SIG-M5 treated with dmso at 0.1 percent for 504 hours (cell line): Measurements from ENCODE around the gene NDUFA13.
"Not testable (repeated sequence)": the region's sequence is repeated elsewhere in the genome, so short reads cannot be mapped to it uniquely, and the experiment has no call there.

ENCODE experiments used
- DNase-seq: peaks from one replicate; lab custom pipeline; 2025; ENCODE audit not compliant: unreplicated experiment; lab: John Stamatoyannopoulos, UW

Gene NDUFA13

GRCh38 chr19:19515642-19516519 lies at the start of gene NDUFA13:
Gene NDUFA13 (plus strand): TSS chr19:19516225. CDS start chr19:19516239, 14 bp downstream.
- DNase-seq: peak; percentile 83

DNA sequence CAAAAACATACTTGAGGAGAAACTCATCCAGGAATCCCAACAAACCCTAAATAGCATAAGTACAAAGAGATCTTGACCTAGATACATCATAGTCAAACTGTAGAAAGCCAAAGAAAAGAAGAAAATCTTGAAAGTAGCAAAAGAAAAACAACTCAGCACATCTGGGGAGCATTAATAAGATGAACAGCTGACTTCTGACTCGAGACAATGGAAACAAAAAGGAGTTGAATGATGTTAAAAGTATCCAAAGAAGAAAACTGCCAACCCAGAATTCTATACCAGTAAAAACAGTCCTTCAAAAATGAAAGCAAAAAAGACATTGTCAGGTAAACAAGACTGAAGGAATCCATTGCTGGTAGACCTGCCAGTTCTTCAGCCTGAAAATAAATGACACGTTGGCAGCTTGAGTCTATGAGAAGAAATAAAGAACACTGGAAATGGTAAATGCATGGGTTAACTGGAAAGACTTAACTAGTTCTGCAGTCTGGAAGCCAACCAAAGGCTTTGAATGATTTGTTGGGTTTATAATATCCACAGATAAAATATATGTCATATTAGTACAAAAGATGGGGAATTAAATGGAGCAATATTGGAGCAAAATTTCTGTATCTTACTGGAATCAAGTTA lies 47.5 kb upstream of the NDUFA13 start:
- DNase-seq: no peak

DNA sequence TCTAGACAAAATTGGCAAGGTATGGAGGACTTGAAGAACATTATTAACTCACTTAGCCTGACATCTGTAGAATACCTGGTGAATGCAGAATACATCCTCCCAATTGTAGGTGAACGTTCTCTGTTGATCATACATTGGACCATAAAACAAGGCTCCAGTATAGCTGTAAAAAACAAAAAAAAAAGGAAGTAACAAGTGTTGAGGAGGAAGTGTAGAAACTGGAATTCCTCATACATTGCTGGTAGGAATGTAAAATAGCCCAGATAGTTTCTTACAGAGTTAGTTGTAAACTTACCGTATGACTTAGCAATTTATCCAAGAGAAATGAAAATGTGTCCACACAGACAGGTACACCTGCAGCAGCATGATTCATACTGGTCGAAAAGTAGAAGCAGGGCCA lies 45.4 kb upstream of the NDUFA13 start:
- peak; percentile 33 for DNase-seq

DNA sequence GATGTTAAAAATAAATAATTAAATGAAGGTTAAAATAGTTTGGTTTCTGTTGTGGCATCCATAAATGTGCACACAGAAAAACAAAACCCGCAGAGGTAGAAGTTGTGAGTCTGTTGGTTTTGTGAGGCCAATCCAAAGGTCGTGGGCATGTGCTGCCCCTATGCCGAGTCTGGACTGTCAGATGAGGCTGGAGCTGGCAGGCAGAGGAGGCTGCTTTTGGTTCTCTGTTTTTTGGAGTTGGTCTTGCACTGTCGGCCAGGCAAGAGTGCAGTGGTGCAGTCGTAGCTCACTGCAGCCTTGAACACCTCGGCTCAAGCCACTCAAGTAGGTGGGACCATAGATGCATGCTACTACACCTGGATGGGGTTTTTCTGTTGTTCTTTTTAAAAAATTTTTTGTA lies 44.3 kb upstream of the NDUFA13 start:
- no peak for DNase-seq

DNA sequence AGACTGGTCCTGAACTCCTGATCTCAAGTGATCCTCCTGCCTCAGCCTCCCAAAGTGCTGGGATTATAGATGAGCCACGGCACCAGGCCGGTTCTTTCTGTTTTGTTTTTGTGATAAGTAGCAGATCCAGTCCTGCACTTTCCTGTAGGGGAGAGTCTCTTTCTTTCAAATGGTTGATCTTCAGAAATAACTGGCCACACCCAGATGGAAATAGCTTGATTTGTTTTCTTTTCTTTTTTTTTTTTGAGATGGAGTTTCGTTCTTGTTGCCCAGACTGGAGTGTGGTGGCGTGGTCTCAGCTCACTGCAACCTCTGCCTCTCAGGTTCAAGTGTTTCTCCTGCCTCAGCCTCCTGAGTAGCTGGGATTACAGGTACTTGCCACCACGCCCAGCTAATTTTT lies 43.9 kb upstream of the NDUFA13 start:
- DNase-seq: not testable (repeated sequence)

DNA sequence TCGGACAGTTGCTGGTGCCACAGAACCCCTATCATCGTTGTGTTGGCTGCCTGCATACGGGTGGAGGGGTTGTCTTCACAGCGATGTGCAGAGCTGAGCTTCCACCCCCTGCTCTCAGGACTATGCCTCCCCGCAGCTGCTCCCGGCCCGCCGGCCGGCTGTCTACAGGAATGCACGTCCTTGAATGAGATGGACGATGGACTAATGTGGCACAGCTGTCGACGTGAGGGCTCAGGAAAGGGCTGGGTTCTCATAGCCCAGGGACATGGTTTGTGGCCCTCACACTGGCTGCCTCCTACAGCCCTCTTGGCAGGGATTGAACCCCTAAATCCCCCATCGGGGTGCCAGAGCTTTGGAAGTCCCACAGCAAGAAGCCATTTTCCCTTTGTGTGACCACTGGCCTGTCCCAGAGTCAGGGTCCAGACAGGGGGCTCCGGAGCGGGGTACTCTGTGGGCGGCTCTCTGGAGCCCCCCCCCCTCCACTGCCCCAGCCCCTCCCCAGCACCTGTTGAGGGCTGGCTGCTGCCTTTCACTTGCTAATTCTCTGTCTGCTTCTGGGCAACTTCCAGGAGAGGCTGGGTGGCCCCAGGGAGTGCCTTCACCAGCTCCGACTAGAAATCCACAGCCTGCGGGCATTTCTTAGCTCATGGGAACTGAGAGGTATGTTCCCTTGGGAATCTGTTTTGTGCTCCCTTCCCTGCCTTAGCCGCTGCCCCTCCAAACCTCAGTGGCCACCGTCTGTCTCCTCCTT lies 40.8 kb upstream of the NDUFA13 start:
- DNase-seq: no peak

DNA sequence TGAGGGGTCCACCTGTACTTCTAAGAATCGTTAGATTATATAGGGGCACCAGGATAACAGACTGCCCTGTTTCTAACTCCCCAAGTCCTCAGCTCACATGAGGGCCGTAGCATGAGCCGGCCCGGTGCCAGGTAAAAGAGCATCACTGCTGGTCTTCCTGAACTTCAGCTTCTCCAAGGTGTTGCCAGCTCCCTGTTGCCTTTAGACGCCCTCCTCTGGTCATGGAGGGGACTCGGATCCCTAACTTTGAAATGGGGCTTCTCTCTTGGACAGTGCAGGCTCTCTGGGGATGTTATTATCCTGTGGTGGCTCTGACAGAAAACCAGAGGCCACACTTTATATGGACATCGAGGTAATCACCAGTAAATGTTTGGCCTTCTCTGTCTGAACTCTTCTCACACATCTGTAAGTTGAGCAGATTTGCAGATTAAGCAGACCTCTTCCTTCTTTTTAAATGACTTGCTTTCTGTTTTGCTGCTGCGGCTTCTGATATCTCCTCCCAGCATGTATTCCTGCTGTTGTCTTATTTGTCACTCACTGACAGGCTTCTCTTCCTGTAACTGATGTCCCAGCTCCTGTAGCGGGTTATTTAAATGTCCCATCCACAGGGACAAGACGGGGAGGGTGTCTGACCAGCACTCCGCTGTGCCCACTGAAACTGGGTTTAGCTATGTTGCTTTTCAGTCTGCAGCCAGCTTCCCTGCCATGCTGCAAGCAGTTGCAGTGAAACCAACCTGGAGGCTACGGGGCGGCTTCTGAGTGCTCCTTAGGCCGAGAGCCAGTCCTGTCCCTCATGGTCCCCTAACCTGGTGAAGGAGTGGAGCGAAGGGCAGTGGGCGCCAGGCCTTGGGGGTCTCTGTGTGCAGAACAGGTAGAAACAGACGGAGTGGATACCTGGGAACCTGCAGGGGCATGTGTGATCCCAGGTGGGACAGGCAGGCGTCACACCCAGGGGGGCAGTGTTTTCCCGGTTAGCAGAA lies 39.9 kb upstream of the NDUFA13 start:
- DNase-seq: peak; percentile 46

DNA sequence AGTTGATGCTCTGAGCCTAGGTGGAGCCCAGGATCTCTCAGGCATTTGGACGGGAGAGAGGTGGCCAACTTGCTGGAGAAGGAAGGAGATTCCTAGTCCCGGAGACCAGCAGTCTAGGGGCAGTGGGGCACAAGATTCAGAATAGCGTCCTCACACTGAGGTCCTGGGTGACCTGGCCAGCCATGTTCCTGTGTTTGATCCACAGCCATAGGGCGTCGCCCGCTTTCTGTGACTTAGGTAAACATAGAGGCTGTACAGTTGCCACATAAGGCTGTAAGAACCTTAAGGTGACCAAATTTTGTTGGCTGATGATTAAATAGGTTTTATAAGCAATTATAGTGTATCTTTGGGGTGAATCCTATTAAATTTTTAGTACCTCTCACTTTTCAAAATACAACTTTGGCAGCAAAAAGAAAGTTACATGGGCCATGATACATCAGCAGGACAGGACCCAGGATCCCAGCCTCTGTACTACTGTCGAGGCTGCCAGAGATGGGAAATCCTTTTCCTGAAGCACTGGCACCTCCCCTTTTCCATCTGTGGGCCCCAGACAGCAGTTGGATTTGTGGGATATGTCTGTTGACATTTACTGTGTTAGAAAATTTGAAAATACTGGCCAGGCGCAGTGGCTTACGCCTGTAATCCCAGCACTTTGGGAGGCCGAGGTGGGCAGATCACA lies 38.2 kb upstream of the NDUFA13 start:
- no peak for DNase-seq

GRCh38 chr19:19480688-19481087 lies 35.3 kb upstream of the NDUFA13 start:
- DNase-seq: no peak

DNA sequence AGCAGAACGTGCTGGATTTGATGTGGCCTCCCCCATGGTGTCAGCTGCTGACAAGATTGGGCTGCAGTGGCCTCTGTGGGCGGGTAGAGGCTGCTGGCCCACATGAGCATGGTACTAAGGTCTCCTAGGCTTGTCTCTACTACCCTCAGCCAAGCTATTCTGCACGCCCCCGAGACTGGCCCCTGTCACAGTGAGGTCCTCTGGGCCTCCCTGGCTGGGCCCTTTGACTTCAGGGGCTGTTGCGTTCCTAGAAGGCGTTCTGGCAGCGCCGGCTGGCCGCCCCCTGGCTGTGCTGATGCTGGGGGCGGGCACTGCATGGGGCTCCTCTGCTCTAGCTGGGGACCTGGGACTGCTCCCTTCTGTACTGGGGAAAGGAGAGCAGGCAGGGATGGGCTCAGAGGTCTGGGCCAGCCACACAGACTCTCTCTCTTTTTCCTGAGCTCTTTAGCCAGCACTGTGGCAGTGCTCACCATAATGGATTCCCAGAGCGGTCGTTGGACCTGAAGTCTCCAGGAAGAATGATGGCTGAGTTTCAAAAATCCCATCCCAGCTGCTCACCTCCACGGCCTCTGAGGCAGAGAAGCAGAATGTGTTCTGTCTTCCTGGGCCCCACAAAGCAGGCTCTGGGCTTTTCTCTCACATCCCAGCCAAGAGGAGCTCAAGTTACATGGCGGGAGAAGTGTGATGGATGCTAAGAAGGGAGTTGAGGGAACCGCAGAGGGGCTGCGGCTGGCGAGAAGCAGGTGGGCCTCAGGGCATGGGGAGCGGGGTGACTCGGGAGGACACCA lies 33.0 kb upstream of the NDUFA13 start:
- DNase-seq: no peak

DNA sequence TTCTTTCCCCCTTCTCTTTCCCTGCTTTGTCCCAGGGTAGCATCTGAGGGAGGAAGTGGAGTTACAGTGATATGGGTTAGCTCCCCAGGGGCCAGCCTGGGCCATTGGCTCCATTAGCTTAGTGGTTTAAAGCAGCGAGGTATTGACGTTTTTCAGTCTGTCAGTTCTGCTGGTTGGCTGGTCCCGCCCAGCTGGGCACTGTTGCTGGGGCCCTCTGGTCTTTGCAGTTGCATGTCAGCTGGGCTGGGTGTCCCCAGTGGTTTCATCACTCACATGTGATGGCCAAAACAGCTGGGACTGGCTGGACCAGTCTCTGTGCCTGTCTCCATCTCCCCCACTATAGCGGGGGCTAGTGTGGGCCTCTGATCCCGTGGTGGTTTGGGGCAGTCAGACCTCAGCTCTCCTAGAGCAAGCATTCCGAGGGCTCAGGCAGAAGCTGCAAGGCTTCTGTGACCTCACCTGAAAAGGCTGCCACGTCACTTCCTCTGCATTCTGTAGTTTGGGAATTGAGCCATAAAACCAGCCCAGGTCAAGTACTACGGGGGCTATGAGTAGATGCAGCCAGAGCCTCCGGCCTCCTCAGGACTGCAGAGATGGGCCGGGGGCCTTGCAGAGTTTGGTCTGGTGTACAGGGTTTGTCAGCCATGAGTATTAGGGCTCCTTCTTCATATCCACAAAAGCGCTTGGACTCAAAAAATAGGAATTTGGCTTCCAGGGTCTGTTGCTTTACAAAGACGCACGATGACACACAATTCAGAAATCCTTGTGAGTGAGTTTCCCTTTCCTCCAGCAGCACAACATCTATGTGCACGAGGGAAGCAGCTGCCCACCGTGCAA lies 30.6 kb upstream of the NDUFA13 start:
- no peak for DNase-seq

DNA sequence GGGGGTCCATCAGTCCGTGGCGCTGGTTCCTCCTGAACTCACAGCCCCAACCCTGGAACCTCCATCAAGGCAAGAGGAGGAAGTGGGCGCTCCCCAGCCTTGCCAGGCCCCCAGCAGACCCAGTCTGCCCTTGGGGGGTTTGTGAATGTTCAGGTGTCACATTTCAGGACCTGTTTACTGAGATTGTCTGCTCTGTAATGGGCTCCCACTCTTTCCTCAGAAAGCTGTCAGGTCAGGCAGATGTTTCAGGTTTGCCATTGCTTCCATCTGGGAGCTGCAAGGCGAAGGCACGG lies 30.1 kb upstream of the NDUFA13 start:
- DNase-seq: no peak

DNA sequence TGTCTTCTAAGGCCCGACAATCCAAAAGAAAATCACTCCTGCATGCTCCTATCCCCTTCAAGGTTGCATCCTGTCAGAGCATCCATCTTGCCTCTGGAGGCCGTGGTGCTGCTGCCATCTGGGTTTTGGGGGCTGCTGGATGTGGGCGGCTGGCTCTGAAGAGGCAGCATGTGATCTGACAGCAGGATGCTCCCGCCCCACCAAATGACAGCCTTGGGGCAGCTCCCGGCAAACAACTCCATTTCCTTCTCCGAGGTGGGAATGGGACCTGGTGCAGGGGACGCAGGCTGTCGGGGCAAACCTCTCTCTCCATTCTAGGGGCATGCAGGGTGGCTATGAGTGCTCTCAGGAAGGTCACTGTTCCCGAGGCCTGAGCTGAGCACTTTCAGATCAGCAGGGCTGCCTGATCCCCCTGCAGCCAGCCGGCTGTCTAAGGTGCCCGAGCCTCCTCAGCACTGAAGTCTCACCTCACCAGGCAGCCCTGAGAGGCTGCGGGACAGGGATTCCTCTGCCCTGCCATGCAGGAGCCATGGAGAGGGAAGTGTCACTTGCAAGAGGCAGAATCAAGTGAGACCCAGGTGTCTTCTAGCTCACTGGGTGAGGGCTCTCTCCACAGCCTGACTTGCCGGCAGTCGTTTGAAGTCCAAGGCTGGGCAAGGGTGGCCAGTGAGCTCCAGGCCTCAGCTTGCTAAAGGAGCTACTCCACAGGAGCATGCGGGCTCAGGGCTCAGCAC lies 29.5 kb upstream of the NDUFA13 start:
- no peak for DNase-seq

GRCh38 chr19:19487077-19487949 lies 28.7 kb upstream of the NDUFA13 start:
- no peak for DNase-seq

DNA sequence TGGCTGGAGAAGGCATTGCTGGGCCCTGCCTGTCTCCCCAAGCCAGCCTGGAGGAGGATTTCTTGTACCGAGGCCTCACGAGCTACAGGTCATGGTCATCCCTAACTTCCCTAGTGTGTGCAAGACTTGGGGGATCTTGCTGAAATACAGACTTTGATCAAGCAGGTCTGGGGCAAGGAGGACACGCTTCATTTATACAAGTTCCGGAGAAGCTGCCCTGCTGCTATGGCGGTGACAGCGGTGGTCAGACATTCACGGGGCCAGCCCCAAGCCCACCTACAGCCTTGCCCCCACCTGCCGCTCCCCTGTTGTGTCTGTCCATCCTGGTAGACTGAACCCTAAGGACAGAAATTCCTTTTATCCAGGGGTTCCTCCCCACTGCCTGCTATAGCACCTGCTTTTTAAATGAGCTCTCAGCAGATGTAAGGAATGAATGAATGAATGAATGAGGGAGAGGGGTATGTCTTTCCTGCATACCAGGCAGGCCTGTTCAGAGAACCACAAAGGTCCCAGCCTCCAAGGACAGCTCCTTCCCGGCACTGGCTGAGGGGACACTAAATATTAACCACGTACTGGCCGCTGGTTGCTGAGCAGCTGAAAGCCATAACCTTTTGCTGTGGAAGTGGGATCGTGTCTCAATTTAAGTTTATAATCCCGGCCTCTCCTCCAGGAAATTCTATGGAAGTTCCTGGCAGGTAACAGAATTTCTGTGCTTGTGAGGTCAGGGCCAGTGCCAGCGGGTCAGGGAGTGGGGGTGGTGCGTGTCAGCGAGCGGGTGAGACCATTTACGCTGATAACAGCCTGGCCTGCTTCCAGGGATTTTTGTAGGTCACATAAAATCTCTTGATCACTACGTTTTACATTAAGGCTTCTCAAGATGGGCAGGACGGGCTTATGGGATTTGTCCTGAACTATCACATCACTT lies 27.8 kb upstream of the NDUFA13 start:
- DNase-seq: no peak
